ENCODE data around the gene ATP6V1G1.

Gene ATP6V1G1

DNA sequence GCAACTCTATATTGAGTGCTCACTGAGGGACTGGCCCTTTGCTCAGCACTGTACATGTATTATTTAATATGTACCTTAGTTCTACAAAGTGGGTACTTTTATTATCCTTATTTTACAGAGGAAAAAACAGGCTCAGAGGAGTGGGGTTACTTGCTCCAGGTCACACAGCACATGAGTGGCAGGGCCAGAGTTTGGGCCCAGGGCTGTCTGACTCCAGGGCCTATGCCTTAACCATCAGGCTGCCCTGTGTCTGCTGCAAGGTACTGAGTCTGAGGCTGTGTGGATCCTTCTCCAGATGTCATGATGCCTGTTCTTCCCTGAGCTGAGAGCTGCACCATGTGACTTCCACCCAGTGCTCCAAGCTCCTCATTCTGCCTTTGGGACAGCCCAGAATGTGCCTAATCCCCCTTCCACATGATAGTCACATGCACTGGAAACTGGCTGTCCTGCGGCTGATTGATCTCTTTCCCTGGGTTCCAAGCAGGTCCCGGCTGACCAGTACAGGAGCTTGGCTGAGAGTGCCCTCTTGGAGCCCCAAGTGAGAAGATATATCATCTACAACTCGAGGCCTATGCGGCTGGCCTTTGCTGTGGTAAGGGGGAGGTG is 38.9 kb downstream of the ATP6V1G1 start:
- Histone ChIP-seq H3K27ac (ENCODE audit: insufficient read depth in 1 of 2, low read depth in 1 of 2, low read length in 2 of 2, poor library complexity in 1 of 2, severe bottlenecking in 2 of 2) (no peak overlapping the region), H3K36me3 (ENCODE audit: control insufficient read depth in 4 of 4, insufficient read depth in 4 of 4, low read length in 3 of 4) (peaks cover 15 to 80% (median 59%) of the 10 kb centered on the region in 4 experiments), H3K27me3 (replicated peaks in 2 of 5; ENCODE audit: control insufficient read depth in 4 of 5, insufficient read depth in 5 of 5, low read length in 4 of 5) (no peaks in the 10 kb centered on the region), H3K4me1 (ENCODE audit: control extremely low read depth in 1 of 4, control insufficient read depth in 4 of 4, insufficient read depth in 4 of 4, low read length in 3 of 4) (no peaks in the 10 kb centered on the region), H3K4me3 (ENCODE audit: control insufficient read depth in 1 of 7, extremely low read depth in 1 of 7, insufficient read depth in 4 of 7, low read depth in 2 of 7, low read length in 6 of 7) (no peak overlapping the region), H3K9me3 (ENCODE audit: control extremely low read depth in 1 of 5, control insufficient read depth in 4 of 5, insufficient read depth in 2 of 5, low read depth in 1 of 5, low read length in 4 of 5) (no peaks in the 10 kb centered on the region)
- ChIA-PET POLR2A (interaction anchor here (0.6 kb wide), 1 partner anchor 39 kb away, joined by 3 read pairs; the partner anchor contains the start of gene ATP6V1G1), CTCF (interaction anchor here (2.0 kb wide), 1 partner anchor 9 kb away, joined by 7 read pairs; no protein-coding TSS in a partner anchor)
- no peak for DNase-seq
- WGBS (ENCODE audit: insufficient coverage) = 95% methylated on average over 4 of the region's 4 CpGs

DNA sequence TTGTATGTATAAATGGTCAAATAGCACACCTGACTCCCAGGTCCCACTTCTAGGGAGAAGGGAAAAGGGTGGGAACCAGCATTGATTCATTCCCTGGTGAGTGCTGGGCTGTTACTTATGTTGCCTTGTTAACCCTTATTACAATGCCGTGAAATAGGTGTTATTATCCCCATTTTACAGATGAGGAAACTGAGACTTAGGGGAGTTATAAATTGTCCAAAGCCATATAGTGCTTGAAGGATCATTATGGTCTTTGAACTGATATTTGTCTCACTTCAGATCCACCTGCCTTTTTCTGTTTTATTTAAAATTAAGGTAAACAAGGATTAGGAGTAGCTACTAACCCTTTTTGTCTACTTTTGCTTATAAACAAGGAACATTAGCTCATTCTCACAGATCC is 40.0 kb downstream of the ATP6V1G1 start:
- POLR2A ChIA-PET = interaction anchor here (0.9 kb wide), 1 partner anchor 35 kb away, joined by 3 read pairs; no protein-coding TSS in a partner anchor
- WGBS (ENCODE audit: insufficient coverage) = no CpG with 5 or more reads among the region's 1 CpG
- no peak overlapping the region for H3K27ac ChIP-seq (ENCODE audit: insufficient read depth in 1 of 2, low read depth in 1 of 2, low read length in 2 of 2, poor library complexity in 1 of 2, severe bottlenecking in 2 of 2)
- no peaks in the 10 kb centered on the region for H3K4me1 ChIP-seq (ENCODE audit: control extremely low read depth in 1 of 4, control insufficient read depth in 4 of 4, insufficient read depth in 4 of 4, low read length in 3 of 4)
- no peaks in the 10 kb centered on the region for H3K9me3 ChIP-seq (ENCODE audit: control extremely low read depth in 1 of 5, control insufficient read depth in 4 of 5, insufficient read depth in 2 of 5, low read depth in 1 of 5, low read length in 4 of 5)
- CTCF ChIA-PET = interaction anchor here (2.0 kb wide), 1 partner anchor 10 kb away, joined by 7 read pairs; no protein-coding TSS in a partner anchor
- DNase-seq = no peak
- H3K27me3 ChIP-seq (replicated peaks in 2 of 5; ENCODE audit: control insufficient read depth in 4 of 5, insufficient read depth in 5 of 5, low read length in 4 of 5) = no peaks in the 10 kb centered on the region
- H3K36me3 ChIP-seq (ENCODE audit: control insufficient read depth in 4 of 4, insufficient read depth in 4 of 4, low read length in 3 of 4) = peaks cover 19 to 79% (median 60%) of the 10 kb centered on the region in 4 experiments
- H3K4me3 ChIP-seq (ENCODE audit: control insufficient read depth in 1 of 7, extremely low read depth in 1 of 7, insufficient read depth in 4 of 7, low read depth in 2 of 7, low read length in 6 of 7) = no peak overlapping the region

DNA sequence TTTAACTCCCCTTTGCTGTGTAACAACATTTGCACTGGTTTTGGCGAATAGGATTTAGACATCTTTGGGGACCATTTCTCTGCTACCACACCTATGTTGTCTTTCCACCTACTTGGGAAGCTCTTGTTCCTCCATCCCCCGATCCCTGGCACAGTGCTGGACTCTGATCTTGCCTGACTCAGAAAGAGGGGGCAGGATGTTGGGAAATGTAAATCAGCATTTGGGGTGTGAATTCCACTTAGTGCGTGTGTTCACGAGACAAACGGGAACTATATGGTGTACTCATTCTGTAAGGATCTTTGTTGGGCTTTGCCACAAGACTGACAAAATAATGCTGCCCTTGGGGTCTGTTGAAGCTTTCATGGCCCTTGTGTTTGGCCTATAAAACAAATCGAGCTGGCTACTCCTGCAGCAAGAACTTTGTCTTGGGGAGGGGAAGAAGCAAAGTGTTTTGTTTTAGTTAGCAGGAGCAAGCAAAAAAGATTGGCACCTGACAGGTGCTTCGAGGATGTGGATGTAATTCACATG is 42.1 kb downstream of the ATP6V1G1 start:
- Histone ChIP-seq H3K36me3 (ENCODE audit: control insufficient read depth in 4 of 4, insufficient read depth in 4 of 4, low read length in 3 of 4) (peaks cover 30 to 82% (median 60%) of the 10 kb centered on the region in 4 experiments), H3K4me1 (ENCODE audit: control extremely low read depth in 1 of 4, control insufficient read depth in 4 of 4, insufficient read depth in 4 of 4, low read length in 3 of 4) (no peaks in the 10 kb centered on the region), H3K9me3 (ENCODE audit: control extremely low read depth in 1 of 5, control insufficient read depth in 4 of 5, insufficient read depth in 2 of 5, low read depth in 1 of 5, low read length in 4 of 5) (no peaks in the 10 kb centered on the region), H3K27me3 (replicated peaks in 2 of 5; ENCODE audit: control insufficient read depth in 4 of 5, insufficient read depth in 5 of 5, low read length in 4 of 5) (no peaks in the 10 kb centered on the region), H3K27ac (ENCODE audit: insufficient read depth in 1 of 2, low read depth in 1 of 2, low read length in 2 of 2, poor library complexity in 1 of 2, severe bottlenecking in 2 of 2) (no peak overlapping the region), H3K4me3 (ENCODE audit: control insufficient read depth in 1 of 7, extremely low read depth in 1 of 7, insufficient read depth in 4 of 7, low read depth in 2 of 7, low read length in 6 of 7) (no peak overlapping the region)
- WGBS (ENCODE audit: insufficient coverage) = 100% methylated on average over 5 of the region's 7 CpGs
- no peak for DNase-seq
- POLR2A ChIA-PET = no interaction called here
- CTCF ChIA-PET = interaction anchor here (0.6 to 1.3 kb wide), 6 partner anchors 12 to 142 kb away, joined by 3 read pairs; no protein-coding TSS in a partner anchor

DNA sequence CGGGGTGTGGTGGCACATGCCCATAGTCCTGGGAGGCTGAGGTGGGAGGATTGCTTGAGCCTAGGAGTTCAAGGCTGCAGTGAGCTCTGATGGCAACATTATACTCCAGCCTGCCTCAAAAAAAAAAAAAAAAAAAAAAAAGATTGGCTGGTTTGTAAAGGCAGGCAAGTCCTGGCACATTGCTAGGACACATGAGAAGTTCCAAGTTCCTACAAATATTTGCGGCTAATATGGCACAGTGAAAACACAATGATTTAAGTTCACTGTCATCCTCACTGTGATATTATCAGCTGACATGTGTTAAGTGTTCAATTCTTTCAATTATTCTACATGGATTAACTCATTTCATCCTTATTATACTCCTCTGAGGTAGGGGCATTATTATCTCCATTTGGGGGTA is 43.6 kb downstream of the ATP6V1G1 start:
- no peaks in the 10 kb centered on the region for H3K27me3 ChIP-seq (replicated peaks in 2 of 5; ENCODE audit: control insufficient read depth in 4 of 5, insufficient read depth in 5 of 5, low read length in 4 of 5)
- H3K4me3 ChIP-seq (ENCODE audit: control insufficient read depth in 1 of 7, extremely low read depth in 1 of 7, insufficient read depth in 4 of 7, low read depth in 2 of 7, low read length in 6 of 7) = no peak overlapping the region
- 43% methylated on average over 1 of the region's 2 CpGs for WGBS (ENCODE audit: insufficient coverage)
- H3K36me3 ChIP-seq (ENCODE audit: control insufficient read depth in 4 of 4, insufficient read depth in 4 of 4, low read length in 3 of 4) = peaks cover 33 to 87% (median 65%) of the 10 kb centered on the region in 4 experiments
- no peaks in the 10 kb centered on the region for H3K9me3 ChIP-seq (ENCODE audit: control extremely low read depth in 1 of 5, control insufficient read depth in 4 of 5, insufficient read depth in 2 of 5, low read depth in 1 of 5, low read length in 4 of 5)
- CTCF ChIA-PET = interaction anchor here (1.3 kb wide), 1 partner anchor 196 kb away, joined by 3 read pairs; no protein-coding TSS in a partner anchor
- no peak for DNase-seq
- no peak overlapping the region for H3K27ac ChIP-seq (ENCODE audit: insufficient read depth in 1 of 2, low read depth in 1 of 2, low read length in 2 of 2, poor library complexity in 1 of 2, severe bottlenecking in 2 of 2)
- POLR2A ChIA-PET = no interaction called here
- no peaks in the 10 kb centered on the region for H3K4me1 ChIP-seq (ENCODE audit: control extremely low read depth in 1 of 4, control insufficient read depth in 4 of 4, insufficient read depth in 4 of 4, low read length in 3 of 4)

DNA sequence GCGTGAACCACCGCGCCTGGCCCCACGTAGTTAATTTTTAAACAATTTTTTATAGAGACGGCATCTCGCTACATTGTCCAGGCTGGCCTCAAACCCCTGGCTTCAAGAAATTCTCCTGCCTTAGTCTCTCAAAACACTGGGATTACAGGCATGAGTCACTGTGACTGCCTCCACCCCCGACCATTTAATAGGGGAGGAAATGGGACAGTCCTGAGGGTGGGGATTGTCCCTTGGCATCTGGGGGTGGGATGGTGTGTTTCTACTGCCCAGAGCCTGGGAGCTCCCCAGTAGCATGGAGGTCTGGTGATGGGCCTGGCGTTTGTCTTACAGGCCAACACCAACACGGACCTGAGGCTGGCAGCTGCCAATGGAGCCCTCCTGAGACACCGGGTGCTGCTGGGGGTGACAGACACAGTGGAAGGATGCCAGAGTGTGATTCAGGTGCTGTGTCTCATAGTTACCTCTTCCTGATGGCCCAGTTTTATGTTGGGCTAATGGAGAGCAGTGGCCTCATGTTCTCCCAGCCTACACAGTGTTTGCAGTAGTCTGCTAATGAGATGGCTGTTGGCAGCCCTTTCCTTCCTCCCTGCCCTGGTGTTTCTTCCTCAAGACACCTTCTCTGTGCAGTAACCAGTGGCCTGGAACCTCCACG is 46.0 kb downstream of the ATP6V1G1 start:
- H3K4me1 ChIP-seq (ENCODE audit: control extremely low read depth in 1 of 4, control insufficient read depth in 4 of 4, insufficient read depth in 4 of 4, low read length in 3 of 4) = no peaks in the 10 kb centered on the region
- no peaks in the 10 kb centered on the region for H3K27me3 ChIP-seq (replicated peaks in 2 of 5; ENCODE audit: control insufficient read depth in 4 of 5, insufficient read depth in 5 of 5, low read length in 4 of 5)
- ChIA-PET POLR2A (interaction anchor here (0.7 kb wide), 1 partner anchor 14 kb away, joined by 4 read pairs; no protein-coding TSS in a partner anchor), CTCF (interaction anchor here (1.7 kb wide), 1 partner anchor 21 kb away, joined by 6 read pairs; no protein-coding TSS in a partner anchor)
- H3K36me3 ChIP-seq (ENCODE audit: control insufficient read depth in 4 of 4, insufficient read depth in 4 of 4, low read length in 3 of 4) = peaks cover 30 to 83% (median 60%) of the 10 kb centered on the region in 4 experiments
- no peak for DNase-seq
- H3K27ac ChIP-seq (ENCODE audit: insufficient read depth in 1 of 2, low read depth in 1 of 2, low read length in 2 of 2, poor library complexity in 1 of 2, severe bottlenecking in 2 of 2) = no peak overlapping the region
- H3K9me3 ChIP-seq (ENCODE audit: control extremely low read depth in 1 of 5, control insufficient read depth in 4 of 5, insufficient read depth in 2 of 5, low read depth in 1 of 5, low read length in 4 of 5) = no peaks in the 10 kb centered on the region
- WGBS (ENCODE audit: insufficient coverage) = 98% methylated on average over 10 of the region's 11 CpGs
- H3K4me3 ChIP-seq (ENCODE audit: control insufficient read depth in 1 of 7, extremely low read depth in 1 of 7, insufficient read depth in 4 of 7, low read depth in 2 of 7, low read length in 6 of 7) = no peak overlapping the region

DNA sequence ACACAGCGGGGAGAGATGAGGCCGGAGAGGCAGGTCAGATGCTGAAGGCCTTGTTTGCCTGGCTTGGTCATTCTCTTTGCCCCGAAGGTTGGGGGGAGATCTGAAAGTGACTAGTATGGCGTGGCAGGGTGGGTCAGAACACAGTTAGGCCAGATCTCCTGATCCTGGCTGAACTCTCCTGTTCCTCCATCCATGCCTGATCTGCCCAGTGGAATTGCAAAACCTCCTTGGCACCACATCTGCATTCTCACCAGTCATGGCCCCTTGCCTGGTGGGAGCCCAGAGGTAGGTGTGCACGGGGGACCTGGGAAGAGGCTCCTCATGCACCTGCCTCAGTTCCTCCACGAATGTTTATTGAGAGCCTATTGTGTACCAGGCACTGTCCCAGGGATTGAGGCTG is 46.8 kb downstream of the ATP6V1G1 start:
- ChIA-PET CTCF (interaction anchor here (1.6 kb wide), 1 partner anchor 19 kb away, joined by 4 read pairs; no protein-coding TSS in a partner anchor), POLR2A (interaction anchor here (0.7 kb wide), 1 partner anchor 15 kb away, joined by 4 read pairs; no protein-coding TSS in a partner anchor)
- 97% methylated on average over 5 of the region's 6 CpGs for WGBS (ENCODE audit: insufficient coverage)
- H3K27me3 ChIP-seq (replicated peaks in 2 of 5; ENCODE audit: control insufficient read depth in 4 of 5, insufficient read depth in 5 of 5, low read length in 4 of 5) = no peaks in the 10 kb centered on the region
- H3K36me3 ChIP-seq (ENCODE audit: control insufficient read depth in 4 of 4, insufficient read depth in 4 of 4, low read length in 3 of 4) = peaks cover 29 to 83% (median 58%) of the 10 kb centered on the region in 4 experiments
- no peaks in the 10 kb centered on the region for H3K9me3 ChIP-seq (ENCODE audit: control extremely low read depth in 1 of 5, control insufficient read depth in 4 of 5, insufficient read depth in 2 of 5, low read depth in 1 of 5, low read length in 4 of 5)
- no peaks in the 10 kb centered on the region for H3K4me1 ChIP-seq (ENCODE audit: control extremely low read depth in 1 of 4, control insufficient read depth in 4 of 4, insufficient read depth in 4 of 4, low read length in 3 of 4)
- no peak overlapping the region for H3K4me3 ChIP-seq (ENCODE audit: control insufficient read depth in 1 of 7, extremely low read depth in 1 of 7, insufficient read depth in 4 of 7, low read depth in 2 of 7, low read length in 6 of 7)
- no peak overlapping the region for H3K27ac ChIP-seq (ENCODE audit: insufficient read depth in 1 of 2, low read depth in 1 of 2, low read length in 2 of 2, poor library complexity in 1 of 2, severe bottlenecking in 2 of 2)
- DNase-seq = no peak

Measured in common myeloid progenitor, CD34-positive (primary cell).